HG03045 (cell line): ENCODE data around the gene PADI4.
"Not testable (repeated sequence)": the region's sequence is repeated elsewhere in the genome, so short reads cannot be mapped to it uniquely, and the experiment has no call there.

Experiments used
- ATAC-seq: cut with Tn5 transposase; IDR thresholded peaks from one replicate; pipeline ENCODE4 v1.9.1; 2021; ENCODE audit warnings: mild to moderate bottlenecking, moderate library complexity; ENCODE audit not compliant: unreplicated experiment

Gene PADI4

GRCh38 chr1:17372955-17373354 lies 65.0 kb downstream of the PADI4 start:
- ATAC-seq: no peak

DNA sequence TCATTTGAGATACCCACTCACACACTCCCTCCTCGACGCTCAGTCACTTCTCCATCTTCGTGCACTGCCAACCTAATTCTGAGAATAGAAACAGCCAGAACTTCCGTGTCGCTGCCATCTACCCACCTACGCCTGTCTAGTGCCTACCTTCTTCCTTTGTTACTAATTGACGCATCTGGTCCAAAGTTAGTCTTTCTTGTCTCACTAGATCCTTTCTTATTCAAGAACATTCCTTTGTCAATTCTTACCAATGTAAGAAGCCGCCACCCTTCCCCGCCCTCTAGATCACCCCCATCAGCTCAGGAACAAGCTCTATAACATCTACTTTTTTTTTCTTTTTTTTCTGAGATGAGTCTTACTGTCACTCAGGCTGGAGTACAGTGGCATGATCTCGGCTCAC lies 67.7 kb downstream of the PADI4 start:
- no peak for ATAC-seq

DNA sequence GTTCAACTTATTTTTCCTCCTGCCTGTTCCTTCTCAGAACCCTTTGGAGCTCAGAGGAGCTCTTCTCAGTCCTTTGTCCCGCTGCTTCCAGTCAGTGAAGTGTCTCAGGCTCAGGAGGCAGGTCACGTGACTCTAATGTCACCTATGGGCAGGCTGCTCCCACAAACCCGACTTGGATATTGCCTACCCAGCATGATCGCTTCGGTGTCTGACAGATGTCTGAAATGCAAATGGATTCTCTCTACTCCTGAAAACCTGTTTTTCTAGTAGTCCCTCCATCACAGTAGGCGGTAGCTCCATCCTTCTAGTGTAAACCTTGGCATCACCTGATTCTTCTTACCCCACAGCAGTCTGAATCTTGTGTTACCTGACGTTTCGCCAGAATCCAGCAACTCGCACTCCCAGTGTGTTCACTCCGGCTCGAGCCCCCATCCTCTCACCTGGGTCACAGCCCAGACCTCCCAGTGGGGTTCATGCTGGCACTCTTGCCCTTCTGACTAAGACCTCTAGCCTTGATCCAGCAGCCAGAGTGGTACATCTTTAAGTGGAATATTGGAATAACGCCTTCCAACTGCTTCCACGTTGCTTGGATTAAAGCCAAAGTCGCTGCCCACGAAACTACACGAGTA lies 69.4 kb downstream of the PADI4 start:
- no peak for ATAC-seq

GRCh38 chr1:17381161-17381560 lies 73.2 kb downstream of the PADI4 start:
- ATAC-seq: no peak

GRCh38 chr1:17392199-17392740 lies 84.3 kb downstream of the PADI4 start:
- no peak for ATAC-seq

GRCh38 chr1:17393230-17393629 lies 85.2 kb downstream of the PADI4 start:
- no peak for ATAC-seq

GRCh38 chr1:17397910-17398695 lies 90.1 kb downstream of the PADI4 start:
- no peak for ATAC-seq

- no peak for ATAC-seq
Observed at GRCh38 chr1:17400725-17401341, 92.8 kb downstream of the PADI4 start.

DNA sequence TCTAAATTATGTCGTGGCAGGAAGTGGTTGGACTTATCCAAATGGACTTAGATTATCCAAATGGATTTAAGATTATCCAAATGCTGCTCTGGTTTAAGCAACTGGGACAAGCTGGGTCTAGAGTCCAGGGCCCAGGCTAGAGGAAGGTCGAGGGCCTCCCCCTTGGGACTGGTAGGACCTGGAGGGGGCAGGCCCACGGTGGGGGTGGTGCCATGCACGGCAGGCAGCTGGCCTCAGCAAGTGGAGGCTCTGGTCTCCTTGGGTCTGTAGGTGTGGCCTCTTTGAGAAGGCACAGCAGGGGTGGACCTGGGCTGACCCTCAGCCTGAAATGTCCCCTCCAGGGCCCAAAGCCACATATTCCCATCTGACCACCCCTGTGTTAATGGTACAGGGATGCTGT lies 93.8 kb downstream of the PADI4 start:
- no peak for ATAC-seq

DNA sequence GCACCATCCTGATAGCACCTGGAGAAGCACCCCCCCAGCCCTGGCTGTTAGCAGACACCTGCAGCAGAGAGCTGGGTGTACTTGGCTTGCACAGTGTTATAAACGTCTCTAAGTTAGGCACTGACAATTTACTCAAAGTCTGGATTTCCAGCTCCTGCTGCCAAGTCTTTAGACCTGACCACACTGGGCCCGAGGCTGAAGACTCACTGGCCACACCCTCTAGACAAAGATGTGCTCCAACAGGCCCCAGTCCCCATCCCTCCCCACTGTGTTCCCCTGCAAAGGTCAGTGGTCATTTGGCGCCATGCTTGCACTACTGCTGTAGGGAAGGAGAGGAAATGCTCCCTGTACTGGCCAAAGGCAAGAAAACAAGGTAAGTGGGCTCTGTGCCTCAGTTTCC lies 95.1 kb downstream of the PADI4 start:
- no peak for ATAC-seq

DNA sequence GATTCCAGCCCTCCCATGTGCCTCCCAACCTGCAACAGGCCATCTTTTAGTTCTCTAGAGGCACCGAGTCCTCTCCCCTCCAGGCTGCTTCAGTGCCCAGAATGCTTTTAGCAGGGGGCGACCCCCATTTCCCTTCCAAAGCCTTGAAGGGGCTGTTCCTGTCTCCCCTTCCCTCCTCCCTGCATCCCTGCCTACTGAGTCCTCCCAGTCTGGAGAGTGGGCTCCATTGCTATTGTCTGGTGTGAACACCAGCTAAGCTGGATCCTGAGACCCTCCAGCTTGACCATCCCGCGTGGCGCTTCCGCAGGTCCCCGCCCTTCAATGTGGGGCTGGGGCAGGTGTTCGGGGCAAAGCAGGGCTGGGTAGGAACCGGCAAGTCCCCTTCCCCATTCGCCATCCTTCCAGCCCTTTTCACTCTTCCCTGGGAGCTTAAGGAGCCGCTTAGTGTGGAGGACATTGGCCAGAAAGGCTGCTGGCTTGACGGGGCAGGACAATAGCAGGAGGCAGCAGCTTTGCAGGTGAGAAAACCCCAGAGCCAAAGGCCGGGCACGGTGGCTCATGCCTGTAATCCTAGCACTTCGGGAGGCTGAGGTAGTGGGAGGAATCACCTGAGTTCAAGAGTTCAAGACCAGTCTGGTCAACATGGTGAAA lies 96.2 kb downstream of the PADI4 start:
- no peak for ATAC-seq

DNA sequence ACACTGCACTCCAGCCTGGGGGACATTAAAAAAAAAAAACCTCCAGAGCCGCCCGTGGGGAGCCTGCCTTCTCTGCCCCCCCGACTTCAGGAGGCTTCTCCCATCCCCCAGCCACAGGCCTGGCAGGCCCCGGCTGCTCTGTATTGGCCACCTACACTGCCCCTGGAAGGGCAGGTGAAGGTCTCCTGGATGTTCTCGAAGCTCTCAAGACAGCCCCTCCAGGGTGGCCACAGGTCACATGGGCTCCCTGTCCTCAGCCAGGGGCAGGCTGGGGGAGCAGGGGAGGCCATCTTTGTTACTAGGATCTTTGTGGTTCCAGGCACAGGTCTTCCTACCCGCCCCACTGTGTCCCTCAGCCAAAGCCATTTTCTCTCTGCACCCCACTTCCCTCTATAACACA lies 96.8 kb downstream of the PADI4 start:
- no peak for ATAC-seq

- no peak for ATAC-seq
Observed at GRCh38 chr1:17405898-17406759, 98.1 kb downstream of the PADI4 start.

GRCh38 chr1:17406760-17407475 lies 98.9 kb downstream of the PADI4 start:
- ATAC-seq: not testable (repeated sequence)

- ATAC-seq: not testable (repeated sequence)
Observed at GRCh38 chr1:17407786-17408514, 100.0 kb downstream of the PADI4 start.

- no peak for ATAC-seq
Observed at GRCh38 chr1:17409391-17409811, 101.4 kb downstream of the PADI4 start.

DNA sequence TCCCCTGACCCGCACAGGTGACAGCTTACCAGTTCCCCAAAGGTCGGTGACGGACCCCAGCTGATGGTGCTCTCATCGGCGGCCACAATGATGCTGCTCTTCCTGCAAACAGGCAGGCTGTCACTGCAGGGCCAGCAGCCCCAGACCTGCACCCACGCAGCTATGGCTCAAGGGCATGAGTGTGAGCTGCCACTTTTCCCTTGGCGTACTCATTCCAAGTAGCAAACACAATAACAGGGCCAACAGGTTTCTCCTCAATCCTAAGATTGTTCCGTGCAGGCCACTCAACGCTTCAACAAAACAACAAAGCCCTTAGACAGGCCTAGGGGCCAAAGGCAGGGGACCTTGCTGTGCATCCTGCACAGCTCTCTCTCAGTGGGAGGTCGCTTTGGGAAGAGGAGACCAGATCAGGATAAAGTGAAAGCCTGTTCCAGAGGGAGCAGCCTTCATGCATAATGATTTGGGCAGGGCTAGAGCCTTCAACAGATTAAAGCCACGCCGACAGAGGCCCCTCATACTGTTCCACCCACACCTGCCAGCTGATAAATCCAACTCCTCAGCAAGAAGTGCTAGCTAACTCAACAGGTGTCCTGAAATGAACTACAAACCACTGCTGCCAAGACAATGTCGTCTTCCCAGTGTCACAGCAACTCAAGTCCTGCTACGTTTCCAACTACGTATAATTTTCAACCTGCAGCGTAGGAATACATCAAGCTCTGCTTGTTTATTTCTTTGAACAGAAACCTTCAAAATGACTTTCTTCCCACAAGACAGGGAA lies 104.3 kb downstream of the PADI4 start:
- no peak for ATAC-seq
